Measurements from ENCODE around the gene CREB5. TPM values are rescaled to one million over a fixed set of nuclear protein-coding genes. Genes with fewer than 3 reads are reported as not detected.

Gene CREB5
- total RNA-seq, 1 experiment from 2014 or later = 2.1 TPM

- Histone ChIP-seq H3K27me3 (ENCODE audit: insufficient read depth, low read depth) (0 out of 2 replicates have a peak, but pooled peaks cover 8% of the 10 kb centered on the region), H3K79me2 (ENCODE audit: low read depth) (no peaks in the 10 kb centered on the region), H3K9me3 (ENCODE audit: insufficient read depth, low read depth) (no peaks in the 10 kb centered on the region), H3K27ac (no peak overlapping the region), H3K4me1 (replicated peaks; ENCODE audit: insufficient read depth) (no peaks in the 10 kb centered on the region), H3F3A (ENCODE audit: insufficient read depth, low read depth) (no peaks in the 10 kb centered on the region), H3K4me2 (no peak overlapping the region), H3K4me3 (no peak overlapping the region), H3K36me3 (ENCODE audit: low read depth) (no peaks in the 10 kb centered on the region), H2AFZ (no peak overlapping the region), H4K20me1 (ENCODE audit: insufficient read depth) (no peaks in the 10 kb centered on the region), H3K9me2 (ENCODE audit: insufficient read depth) (no peaks in the 10 kb centered on the region)
- BruUV-seq (replicated peaks) = no TSS peak
- CTCF ChIA-PET = no interaction called here
- no peak for TF ChIP-seq CTCF (conservative IDR thresholded peaks at IDR 0.05)
- intact Hi-C loops (cut with micrococcal nuclease; ENCODE audit: unreplicated experiment) = no loop called here
- POLR2A ChIA-PET (ENCODE audit: unreplicated experiment) = no interaction called here
- DNase-seq = no peak
These were observed 21.4 kb downstream of the CREB5 start for GRCh38 chr7:28433699-28434219.

GRCh38 chr7:28434510-28434909 is 22.2 kb downstream of the CREB5 start:
- H3K9me3 ChIP-seq (ENCODE audit: insufficient read depth, low read depth) = no peaks in the 10 kb centered on the region
- H3K4me3 ChIP-seq = no peak overlapping the region
- no peaks in the 10 kb centered on the region for H3K36me3 ChIP-seq (ENCODE audit: low read depth)
- no peaks in the 10 kb centered on the region for H3F3A ChIP-seq (ENCODE audit: insufficient read depth, low read depth)
- H3K4me2 ChIP-seq = no peak overlapping the region
- H3K27ac ChIP-seq = no peak overlapping the region
- ChIA-PET CTCF (no interaction called here), POLR2A (ENCODE audit: unreplicated experiment) (no interaction called here)
- H3K9me2 ChIP-seq (ENCODE audit: insufficient read depth) = no peaks in the 10 kb centered on the region
- no peaks in the 10 kb centered on the region for H3K79me2 ChIP-seq (ENCODE audit: low read depth)
- H4K20me1 ChIP-seq (ENCODE audit: insufficient read depth) = no peaks in the 10 kb centered on the region
- no peak for DNase-seq
- TF ChIP-seq EZH2 (IDR thresholded peaks at IDR 0.05; ENCODE audit: low read depth) (no peak), CTCF (conservative IDR thresholded peaks at IDR 0.05) (no peak)
- H3K27me3 ChIP-seq (ENCODE audit: insufficient read depth, low read depth) = 0 out of 2 replicates have a peak, but pooled peaks cover 10% of the 10 kb centered on the region
- no peaks in the 10 kb centered on the region for H3K4me1 ChIP-seq (replicated peaks; ENCODE audit: insufficient read depth)
- no TSS peak for BruUV-seq (replicated peaks)
- intact Hi-C loops (cut with micrococcal nuclease; ENCODE audit: unreplicated experiment) = no loop called here
- H2AFZ ChIP-seq = no peak overlapping the region

GRCh38 chr7:28435152-28435551 is 22.8 kb downstream of the CREB5 start:
- no peak for DNase-seq
- H2AFZ ChIP-seq = no peak overlapping the region
- no peaks in the 10 kb centered on the region for H3F3A ChIP-seq (ENCODE audit: insufficient read depth, low read depth)
- H4K20me1 ChIP-seq (ENCODE audit: insufficient read depth) = no peaks in the 10 kb centered on the region
- H3K27ac ChIP-seq = no peak overlapping the region
- POLR2A ChIA-PET (ENCODE audit: unreplicated experiment) = interaction anchor here (0.7 kb wide), 1 partner anchor 57 kb away, joined by 3 read pairs; no protein-coding TSS in a partner anchor
- intact Hi-C loops (cut with micrococcal nuclease; ENCODE audit: unreplicated experiment) = no loop called here
- H3K9me2 ChIP-seq (ENCODE audit: insufficient read depth) = no peaks in the 10 kb centered on the region
- BruUV-seq (replicated peaks) = no TSS peak
- 0 out of 2 replicates have a peak, but pooled peaks cover 10% of the 10 kb centered on the region for H3K27me3 ChIP-seq (ENCODE audit: insufficient read depth, low read depth)
- H3K36me3 ChIP-seq (ENCODE audit: low read depth) = no peaks in the 10 kb centered on the region
- H3K79me2 ChIP-seq (ENCODE audit: low read depth) = no peaks in the 10 kb centered on the region
- CTCF ChIA-PET = no interaction called here
- H3K4me3 ChIP-seq = no peak overlapping the region
- no peaks in the 10 kb centered on the region for H3K9me3 ChIP-seq (ENCODE audit: insufficient read depth, low read depth)
- H3K4me1 ChIP-seq (replicated peaks; ENCODE audit: insufficient read depth) = no peaks in the 10 kb centered on the region
- no peak overlapping the region for H3K4me2 ChIP-seq
- no peak for TF ChIP-seq EZH2 (IDR thresholded peaks at IDR 0.05; ENCODE audit: low read depth)
- no peak for TF ChIP-seq CTCF (conservative IDR thresholded peaks at IDR 0.05)
